GM23338 (cell line): ENCODE results near the gene TMSB15A. TPM values are rescaled to one million over a fixed set of nuclear protein-coding genes. Genes with fewer than 3 reads are reported as not detected.
A peak's percentile ranks its signal among the peaks of the same experiment; 100 is the strongest.

Experiments
- ATAC-seq: fragments of 200-7000 bp; cut with Tn5 transposase; 3 replicates; pipeline ENCODE4 v1.9.1; 2020
- DNase-seq: peaks from one replicate; pipeline ENCODE4 v3.0.0-alpha.2; 2015; ENCODE audit warnings: low spot score
- H2AFZ ChIP-seq: fragments of 200-600 bp; sonication (generic); 2 replicates; pipeline ENCODE4 v1.8.0; 2016; ENCODE audit warnings: antibody characterized with exemption, mild to moderate bottlenecking, moderate library complexity
- H3F3A ChIP-seq: fragments of 200-600 bp; sonication (generic); replicated peaks from 2 replicates; pipeline ENCODE4 v1.8.0; 2017; ENCODE audit warnings: antibody characterized with exemption, mixed run types, low read depth
- H3K27ac ChIP-seq: fragments of 200-600 bp; sonication (generic); 2 replicates; pipeline ENCODE4 v1.6.1; 2016; ENCODE audit warnings: low read depth
- H3K27me3 ChIP-seq: fragments of 200-600 bp; sonication (generic); 2 replicates; pipeline ENCODE4 v1.8.0; 2016; ENCODE audit warnings: mild to moderate bottlenecking, mixed run types, moderate library complexity; ENCODE audit not compliant: insufficient read depth
- H3K36me3 ChIP-seq: fragments of 200-600 bp; sonication (generic); 2 replicates; pipeline ENCODE4 v1.8.0; 2016; ENCODE audit warnings: mild to moderate bottlenecking; ENCODE audit not compliant: insufficient read depth
- H3K4me1 ChIP-seq: fragments of 200-600 bp; sonication (generic); 2 replicates; pipeline ENCODE4 v1.8.0; 2016; ENCODE audit warnings: mild to moderate bottlenecking, moderate library complexity; ENCODE audit not compliant: insufficient read depth
- H3K4me2 ChIP-seq: fragments of 200-600 bp; sonication (generic); 2 replicates; pipeline ENCODE4 v1.7.1; 2017; ENCODE audit warnings: mixed run types
- H3K4me3 ChIP-seq: fragments of 200-600 bp; sonication (generic); 2 replicates; pipeline ENCODE4 v1.6.1; 2016; ENCODE audit warnings: mixed run types
- H3K79me2 ChIP-seq: fragments of 200-600 bp; sonication (generic); replicated peaks from 2 replicates; pipeline ENCODE4 v1.8.0; 2017; ENCODE audit warnings: mild to moderate bottlenecking; ENCODE audit not compliant: insufficient read depth
- H3K9me2 ChIP-seq: fragments of 200-600 bp; sonication (generic); 2 replicates; pipeline ENCODE4 v1.8.0; 2017; ENCODE audit not compliant: insufficient read depth
- H4K20me1 ChIP-seq: fragments of 200-600 bp; sonication (generic); replicated peaks from 2 replicates; pipeline ENCODE4 v1.8.0; 2017; ENCODE audit warnings: mild to moderate bottlenecking; ENCODE audit not compliant: insufficient read depth
- H3K27ac Mint-ChIP-seq: 2 replicates; pipeline ENCODE4 v1.8.0; 2020; ENCODE audit warnings: inconsistent platforms, mild to moderate bottlenecking, moderate library complexity, mixed read lengths
- H3K27me3 Mint-ChIP-seq: 3 replicates; pipeline ENCODE4 v1.8.0; 2022; ENCODE audit warnings: low read depth, mild to moderate bottlenecking, moderate library complexity, mixed read lengths, inconsistent platforms; ENCODE audit not compliant: insufficient read depth, poor library complexity
- H3K36me3 Mint-ChIP-seq: 3 replicates; pipeline ENCODE4 v1.8.0; 2021; ENCODE audit warnings: low read depth, mild to moderate bottlenecking, inconsistent platforms, moderate library complexity, mixed read lengths
- H3K4me1 Mint-ChIP-seq: 3 replicates; pipeline ENCODE4 v1.8.0; 2020; ENCODE audit warnings: mild to moderate bottlenecking, inconsistent platforms, mixed read lengths
- H3K4me3 Mint-ChIP-seq: 3 replicates; pipeline ENCODE4 v1.8.0; 2021; ENCODE audit warnings: moderate library complexity, mild to moderate bottlenecking, inconsistent platforms, mixed read lengths
- H3K9me3 Mint-ChIP-seq: 3 replicates; pipeline ENCODE4 v1.8.0; 2020; ENCODE audit warnings: moderate library complexity, mild to moderate bottlenecking, inconsistent platforms, mixed read lengths
- CREB1 ChIP-seq: fragments of 250-450 bp; sonication (Bioruptor Pico); IDR thresholded peaks from 2 replicates; pipeline ENCODE4 v1.5.0; 2020; ENCODE audit warnings: low read depth, mild to moderate bottlenecking, moderate library complexity
- ETS1 ChIP-seq: IDR thresholded peaks from 2 replicates; pipeline ENCODE4 v1.6.1; 2016; ENCODE audit warnings: antibody characterized with exemption
- EZH2 ChIP-seq: fragments of 200-600 bp; sonication (generic); IDR thresholded peaks from one replicate; pipeline ENCODE4 v1.8.0; 2017; ENCODE audit warnings: antibody characterized with exemption, mild to moderate bottlenecking, low read depth; ENCODE audit not compliant: unreplicated experiment
- EZH2phosphoT487 ChIP-seq: fragments of 200-600 bp; sonication (generic); IDR thresholded peaks from one replicate; pipeline ENCODE4 v1.8.1; 2018; ENCODE audit warnings: antibody characterized with exemption; ENCODE audit not compliant: unreplicated experiment
- JUNB ChIP-seq: IDR thresholded peaks from one replicate; pipeline ENCODE4 v1.6.1; 2016; ENCODE audit warnings: antibody characterized with exemption; ENCODE audit not compliant: unreplicated experiment
- NANOG ChIP-seq: IDR thresholded peaks from 2 replicates; pipeline ENCODE4 v1.6.1; 2016; ENCODE audit warnings: antibody characterized with exemption, borderline replicate concordance
- POLR2AphosphoS5 ChIP-seq: IDR thresholded peaks from 2 replicates; pipeline ENCODE4 v1.6.1; 2016; ENCODE audit warnings: antibody characterized with exemption, low read depth
- REST ChIP-seq: IDR thresholded peaks from one replicate; pipeline ENCODE4 v1.6.1; 2018; ENCODE audit warnings: antibody characterized with exemption; ENCODE audit not compliant: unreplicated experiment
- STAT1 ChIP-seq: IDR thresholded peaks from one replicate; pipeline ENCODE4 v1.6.1; 2016; ENCODE audit warnings: antibody characterized with exemption; ENCODE audit not compliant: unreplicated experiment
- ZNF114 ChIP-seq: fragments of 250-450 bp; sonication (Bioruptor Pico); IDR thresholded peaks from 2 replicates; pipeline ENCODE4 v1.5.0; 2020; ENCODE audit warnings: mild to moderate bottlenecking, moderate library complexity
- polyA plus RNA-seq: library from polyadenylated mRNA; unstranded; fragments of >200 nt; fragmentation: Nextera tagmentation; extraction: Ambion mirVana; gene quantifications from 2 replicates; pipeline ENCODE4 v1.2.1, GENCODE V29; 2016
- total RNA-seq: library from RNA; depleted of rRNA; stranded (reverse); fragments of >200 nt; shearing (Covaris generic); gene quantifications from 2 replicates; pipeline ENCODE4 v1.2.3, GENCODE V29; 2014
- TF ChIP-seq, protein P1 (sequence below), 2 experiments: fragments of 200-600 bp in 1 of 2; sonication (generic) in 1 of 2; conservative IDR thresholded peaks; 2 replicates each; pipeline versions ENCODE4 v1.5.1 to v1.6.1; 2016 to 2017; ENCODE audit warnings: antibody characterized with exemption in 2 of 2, low read depth in 2 of 2, mild to moderate bottlenecking in 2 of 2, moderate library complexity in 1 of 2

The TMSB15A gene
- total and polyA plus RNA-seq, 2 experiments from 2014 or later = 81.3 to 230 TPM

GRCh38 chrX:102517326-102517725 is 787 bp upstream of the TMSB15A start:
- H3K36me3 Mint-ChIP-seq = peaks cover 21% of the 10 kb centered on the region
- Histone ChIP-seq H4K20me1 (no peaks in the 10 kb centered on the region), H2AFZ (no peak overlapping the region), H3K27ac (no peak overlapping the region), H3K4me3 (peak overlapping the region; percentile 41; the same call in 1 of the 2 replicates), H3K4me1 (no peaks in the 10 kb centered on the region; the same call in 1 of the 2 replicates), H3K36me3 (no peaks in the 10 kb centered on the region), H3K27me3 (peaks cover 7% of the 10 kb centered on the region; the same call in 1 of the 2 replicates), H3K79me2 (no peaks in the 10 kb centered on the region), H3K4me2 (peak overlapping the region; percentile 72; the same call in 1 of the 2 replicates), H3F3A (no peaks in the 10 kb centered on the region), H3K9me2 (no peaks in the 10 kb centered on the region)
- H3K27ac Mint-ChIP-seq = no peak overlapping the region
- DNase-seq (peak; percentile 17), ATAC-seq (no peak)
- H3K27me3 Mint-ChIP-seq = no peaks in the 10 kb centered on the region
- H3K9me3 Mint-ChIP-seq = no peaks in the 10 kb centered on the region
- H3K4me3 Mint-ChIP-seq = peak overlapping the region; percentile 45; the same call in 1 of the 3 replicates
- TF ChIP-seq STAT1 (no peak), JUNB (no peak), ZNF114 (CRISPR knock-in tag) (no peak), EZH2 (no peak), REST (no peak), ETS1 (no peak), NANOG (no peak)
- TF ChIP-seq, protein P1, sequence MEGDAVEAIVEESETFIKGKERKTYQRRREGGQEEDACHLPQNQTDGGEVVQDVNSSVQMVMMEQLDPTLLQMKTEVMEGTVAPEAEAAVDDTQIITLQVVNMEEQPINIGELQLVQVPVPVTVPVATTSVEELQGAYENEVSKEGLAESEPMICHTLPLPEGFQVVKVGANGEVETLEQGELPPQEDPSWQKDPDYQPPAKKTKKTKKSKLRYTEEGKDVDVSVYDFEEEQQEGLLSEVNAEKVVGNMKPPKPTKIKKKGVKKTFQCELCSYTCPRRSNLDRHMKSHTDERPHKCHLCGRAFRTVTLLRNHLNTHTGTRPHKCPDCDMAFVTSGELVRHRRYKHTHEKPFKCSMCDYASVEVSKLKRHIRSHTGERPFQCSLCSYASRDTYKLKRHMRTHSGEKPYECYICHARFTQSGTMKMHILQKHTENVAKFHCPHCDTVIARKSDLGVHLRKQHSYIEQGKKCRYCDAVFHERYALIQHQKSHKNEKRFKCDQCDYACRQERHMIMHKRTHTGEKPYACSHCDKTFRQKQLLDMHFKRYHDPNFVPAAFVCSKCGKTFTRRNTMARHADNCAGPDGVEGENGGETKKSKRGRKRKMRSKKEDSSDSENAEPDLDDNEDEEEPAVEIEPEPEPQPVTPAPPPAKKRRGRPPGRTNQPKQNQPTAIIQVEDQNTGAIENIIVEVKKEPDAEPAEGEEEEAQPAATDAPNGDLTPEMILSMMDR (conservative IDR thresholded peaks at IDR 0.05; ENCODE audit: low read depth in 2 of 2) = peak; percentile 31 to 32; a peak in 2 of 4 replicates
- peaks cover 12% of the 10 kb centered on the region; the same call in 2 of the 3 replicates for H3K4me1 Mint-ChIP-seq

DNA sequence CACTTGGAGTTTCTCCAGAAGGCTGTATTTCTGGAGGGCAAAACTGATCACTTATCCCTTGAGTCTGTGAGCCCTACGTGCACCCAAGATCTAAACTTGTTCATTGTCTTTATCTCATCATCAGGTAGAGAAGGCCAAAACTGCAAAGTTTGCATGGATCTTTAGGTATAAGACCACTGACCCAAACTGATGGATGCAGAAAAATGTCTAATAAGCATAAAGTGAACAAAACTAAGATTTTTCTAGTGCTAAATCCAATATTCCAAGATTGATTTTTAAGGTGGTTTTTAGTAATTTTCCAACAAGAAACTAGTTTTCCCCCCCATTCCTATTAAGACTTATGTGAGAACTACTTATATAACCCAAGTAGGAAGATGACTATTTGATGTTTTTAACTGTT is 2.0 kb downstream of the TMSB15A start:
- H3K27me3 Mint-ChIP-seq = no peaks in the 10 kb centered on the region
- no peak overlapping the region for H3K4me3 Mint-ChIP-seq
- TF ChIP-seq ETS1 (no peak), CREB1 (CRISPR knock-in tag) (no peak), ZNF114 (CRISPR knock-in tag) (no peak), JUNB (no peak), NANOG (no peak), POLR2AphosphoS5 (no peak), EZH2phosphoT487 (no peak), STAT1 (no peak)
- TF ChIP-seq, protein P1 (conservative IDR thresholded peaks at IDR 0.05; ENCODE audit: low read depth in 2 of 2) = no peak

More for the DNA sequence above, 2.0 kb downstream of the TMSB15A start:
- no peaks in the 10 kb centered on the region for H4K20me1 ChIP-seq
- H2AFZ ChIP-seq = no peak overlapping the region
- H3K9me2 ChIP-seq = no peaks in the 10 kb centered on the region
- peaks cover 7% of the 10 kb centered on the region; the same call in 1 of the 2 replicates for H3K27me3 ChIP-seq
- H3K36me3 ChIP-seq = no peaks in the 10 kb centered on the region
- ATAC-seq (no peak), DNase-seq (no peak)
- H3F3A ChIP-seq = no peaks in the 10 kb centered on the region
- H3K4me3 ChIP-seq = no peak overlapping the region
- no peak overlapping the region for H3K4me2 ChIP-seq
- no peak overlapping the region for H3K27ac ChIP-seq
- H3K4me1 ChIP-seq = no peaks in the 10 kb centered on the region; the same call in 1 of the 2 replicates
- Mint-ChIP-seq H3K27ac (no peak overlapping the region), H3K4me1 (peaks cover 12% of the 10 kb centered on the region; the same call in 2 of the 3 replicates), H3K36me3 (peaks cover 23% of the 10 kb centered on the region), H3K9me3 (no peaks in the 10 kb centered on the region)
- H3K79me2 ChIP-seq = no peaks in the 10 kb centered on the region
